Right renal pelvis (tissue), 4 donors: ENCODE data around the gene FBXL4. TPM values are rescaled to one million over a fixed set of nuclear protein-coding genes. Genes with fewer than 3 reads are reported as not detected.

Source experiments
- DNase-seq, 4 donors: peaks; one replicate each; pipeline ENCODE4 v3.0.0-alpha.2; 2013; ENCODE audit warnings: low read depth in 4 of 4, low spot score in 3 of 4, missing footprints in 1 of 4
- polyA plus RNA-seq, 4 donors: library from polyadenylated mRNA; unstranded; fragments of 120-200 nt; gene quantifications; one replicate each; pipeline ENCODE4 v1.2.1, GENCODE V29; 2013; ENCODE audit not compliant: insufficient read length in 4 of 4

Gene FBXL4
- polyA plus RNA-seq, 4 donors, result 20.4 to 31.3 (median 28.7) TPM

- DNase-seq, result no peak
Observed at GRCh38 chr6:98828211-98828788, 119.4 kb downstream of the FBXL4 start.

GRCh38 chr6:98827295-98828159 is 120.2 kb downstream of the FBXL4 start:
- DNase-seq, result no peak

- no peak for DNase-seq
Observed at GRCh38 chr6:98825600-98826230, 122.0 kb downstream of the FBXL4 start.

DNA sequence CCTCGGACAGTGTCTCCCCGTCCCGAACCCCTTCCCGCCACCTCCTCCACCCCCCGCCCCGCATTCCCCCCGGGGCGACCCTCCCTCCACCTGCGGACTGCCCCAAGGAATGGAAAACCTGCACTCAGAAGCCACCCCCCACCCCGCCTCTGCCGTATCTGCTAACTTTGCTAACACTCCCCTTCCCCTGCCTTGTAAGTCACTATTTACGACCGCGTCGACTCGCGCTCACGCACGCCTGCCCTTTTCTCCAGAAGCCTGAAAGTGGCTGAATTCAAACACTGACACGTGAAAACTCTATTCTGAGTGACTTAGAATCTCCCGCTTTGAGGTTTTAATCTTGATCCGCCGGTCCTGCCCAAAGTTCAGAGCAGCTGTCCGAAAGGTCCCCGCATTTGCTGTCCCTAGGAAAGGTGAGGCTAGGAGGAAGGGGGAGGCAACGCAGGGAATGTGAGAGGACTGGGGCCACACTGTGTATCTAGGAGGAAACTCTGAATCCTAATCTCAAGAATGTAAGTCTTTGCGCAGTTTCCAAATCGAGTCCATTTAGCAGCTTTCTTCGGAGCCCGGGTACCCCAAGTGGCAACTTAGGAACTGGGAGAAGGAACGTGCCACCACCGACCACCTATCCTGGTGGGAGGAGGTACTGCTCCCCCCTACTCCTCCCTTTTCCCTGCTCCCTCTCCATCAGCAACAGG is 122.7 kb downstream of the FBXL4 start:
- DNase-seq, result no peak

GRCh38 chr6:98824162-98824901 is 123.4 kb downstream of the FBXL4 start:
- DNase-seq, result no peak

DNA sequence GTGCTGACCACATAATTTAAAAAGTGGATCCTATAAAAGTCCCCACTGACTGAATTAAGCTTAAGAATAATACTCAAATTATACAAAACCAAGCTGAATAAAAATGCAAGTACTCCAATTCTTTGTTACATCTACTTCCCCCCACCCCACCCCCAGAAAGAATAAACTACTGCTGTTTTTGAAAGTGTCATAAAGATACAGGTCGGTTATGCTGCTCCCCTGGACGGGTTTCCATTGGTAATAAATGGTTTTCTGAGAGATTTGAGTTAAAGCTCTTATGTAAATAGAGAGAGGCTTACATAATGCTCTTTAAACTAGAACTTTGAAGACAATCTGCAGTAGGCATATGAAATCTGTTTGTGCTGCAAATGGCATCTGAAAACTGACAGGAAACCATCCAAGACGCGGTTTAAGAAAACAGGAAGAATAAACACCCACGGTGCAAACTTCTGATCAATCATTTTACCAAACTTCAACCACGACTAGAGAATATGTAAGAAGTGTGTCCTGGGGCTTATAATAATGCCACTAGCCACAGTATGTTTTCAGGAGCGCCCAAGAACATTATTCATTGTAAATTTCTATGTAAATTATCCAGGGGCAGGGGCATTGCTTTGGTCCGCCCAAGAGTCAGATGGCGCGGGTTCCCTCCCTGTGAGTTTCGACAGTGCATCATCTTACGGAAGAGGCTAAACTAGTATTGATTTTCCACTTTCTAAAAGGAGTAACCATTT is 124.2 kb downstream of the FBXL4 start:
- no peak for DNase-seq

DNA sequence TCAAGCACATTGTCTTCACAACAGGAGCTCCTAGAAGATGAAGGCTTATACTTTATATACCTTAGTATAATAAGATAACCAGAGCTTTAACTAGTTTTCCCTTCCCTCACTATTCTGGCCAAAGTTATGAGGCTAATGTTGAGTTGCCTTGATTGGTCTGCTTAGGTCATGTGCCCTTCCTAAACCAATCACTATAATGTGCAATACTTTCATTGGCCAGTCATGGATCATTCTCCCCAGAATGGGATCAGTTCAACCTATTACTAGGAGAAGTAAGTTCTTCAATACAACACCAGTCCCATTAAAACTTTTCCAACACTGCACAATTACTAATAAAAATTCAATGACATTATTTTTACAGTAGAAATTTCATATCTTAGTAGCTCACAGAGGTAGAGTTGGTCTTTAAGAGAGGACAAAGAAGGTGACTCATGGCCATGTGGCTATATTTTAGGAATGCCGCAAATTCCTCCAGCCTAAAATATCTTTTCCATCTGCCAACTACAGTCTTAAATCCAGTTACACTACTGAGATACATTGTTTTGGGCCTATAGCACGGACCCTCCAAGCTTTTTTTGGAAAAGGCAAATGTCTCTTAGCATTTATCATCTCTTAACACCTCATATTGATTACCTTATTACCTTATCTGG is 125.9 kb downstream of the FBXL4 start:
- DNase-seq, result no peak

Other genes starting within 250 kb of the FBXL4 start
- under 1 TPM; 0.06 to 0.14 (median 0.07) TPM for gene POU3F2, start 113.4 kb downstream of the FBXL4 start, polyA plus RNA-seq